ENCODE data around the gene HIC1.

Gene HIC1

GRCh38 chr17:2076087-2076984, 21.4 kb downstream of the HIC1 start:
- DNase-seq (ENCODE audit: low read depth), result no peak

DNA sequence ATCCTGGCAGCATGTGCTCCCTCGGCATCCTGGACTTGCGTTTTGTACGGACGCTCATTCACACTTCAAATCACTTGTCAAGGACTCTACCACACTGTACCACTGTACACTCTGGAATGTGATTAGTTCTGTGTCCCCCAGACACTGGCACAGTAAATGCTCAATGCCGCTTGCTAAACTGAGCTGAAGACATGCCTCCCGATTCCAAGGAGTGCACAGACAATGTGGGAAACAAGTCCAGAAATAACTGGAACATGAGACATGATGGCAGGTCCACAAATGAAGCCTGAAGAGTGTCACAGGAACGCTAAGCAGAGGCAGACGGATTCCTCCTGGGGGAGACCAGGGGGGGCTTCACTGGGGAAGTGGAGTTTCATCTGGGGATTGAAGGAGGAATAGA, 22.1 kb downstream of the HIC1 start:
- no peak for DNase-seq (ENCODE audit: low read depth)

- no peak for DNase-seq (ENCODE audit: low read depth)
Observed at GRCh38 chr17:2081564-2081963, 26.7 kb downstream of the HIC1 start.

GRCh38 chr17:2082003-2082781, 27.3 kb downstream of the HIC1 start:
- no peak for DNase-seq (ENCODE audit: low read depth)

GRCh38 chr17:2083613-2084035, 28.7 kb downstream of the HIC1 start:
- no peak for DNase-seq (ENCODE audit: low read depth)

- no peak for DNase-seq (ENCODE audit: low read depth)
Observed at GRCh38 chr17:2084036-2084765, 29.3 kb downstream of the HIC1 start.

- DNase-seq (ENCODE audit: low read depth), result no peak
Observed at GRCh38 chr17:2084766-2085647, 30.1 kb downstream of the HIC1 start.

- no peak for DNase-seq (ENCODE audit: low read depth)
Observed at GRCh38 chr17:2085648-2085949, 30.7 kb downstream of the HIC1 start.

- DNase-seq (ENCODE audit: low read depth), result no peak
Observed at GRCh38 chr17:2086306-2086705, 31.4 kb downstream of the HIC1 start.

DNA sequence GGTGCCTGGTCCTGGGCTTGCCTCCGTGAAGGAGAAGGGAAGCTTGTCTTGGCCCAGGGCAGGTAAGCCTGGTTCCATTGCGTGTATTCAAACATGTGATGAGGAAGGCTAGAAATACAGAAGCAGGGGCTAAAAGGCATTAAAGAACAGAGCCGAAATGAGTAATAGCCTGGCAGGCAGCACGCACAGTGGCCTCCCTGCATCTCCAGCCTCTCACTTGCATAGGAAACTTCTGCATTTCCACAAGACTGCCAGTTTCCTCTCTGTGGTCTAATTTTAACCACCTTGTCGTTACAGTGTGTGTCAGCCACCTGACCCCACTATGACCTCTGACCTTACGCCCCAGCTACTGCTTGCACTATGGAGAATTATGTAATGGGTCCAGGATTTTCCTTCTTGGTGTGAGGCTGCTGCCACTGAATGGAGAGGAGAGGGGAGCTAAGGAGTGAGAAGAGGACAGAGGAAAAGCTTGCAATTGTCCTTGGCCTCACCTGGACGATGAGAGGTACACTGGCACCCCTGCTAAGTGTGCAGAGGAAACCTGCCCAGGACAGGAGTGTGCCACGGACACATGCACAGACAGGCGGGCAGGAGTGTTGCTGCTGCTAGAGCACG, 32.8 kb downstream of the HIC1 start:
- DNase-seq (ENCODE audit: low read depth), result no peak

GRCh38 chr17:2089021-2089422, 34.1 kb downstream of the HIC1 start:
- no peak for DNase-seq (ENCODE audit: low read depth)

- DNase-seq (ENCODE audit: low read depth), result no peak
Observed at GRCh38 chr17:2090210-2090641, 35.3 kb downstream of the HIC1 start.

GRCh38 chr17:2090804-2091534, 36.1 kb downstream of the HIC1 start:
- no peak for DNase-seq (ENCODE audit: low read depth)

DNA sequence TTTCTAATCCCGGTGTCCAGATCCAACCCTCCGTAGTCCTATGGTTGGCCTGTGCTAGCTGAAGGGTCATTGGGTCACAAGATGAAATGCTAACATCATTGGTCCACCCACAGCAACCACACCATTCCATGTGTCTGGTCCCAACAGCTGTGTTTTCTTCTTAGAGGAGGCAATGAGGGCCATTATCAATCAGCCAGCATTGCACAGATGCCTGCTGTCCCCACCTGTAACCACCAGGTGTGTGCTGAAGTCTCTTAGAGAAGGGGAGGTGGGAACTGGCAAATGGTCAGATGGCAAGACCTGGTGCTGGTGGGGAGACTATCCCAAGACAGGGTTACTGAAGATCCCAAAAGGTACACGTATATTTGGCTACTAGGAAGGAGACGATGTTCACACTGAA, 37.4 kb downstream of the HIC1 start:
- no peak for DNase-seq (ENCODE audit: low read depth)

GRCh38 chr17:2093349-2093748, 38.4 kb downstream of the HIC1 start:
- no peak for DNase-seq (ENCODE audit: low read depth)

DNA sequence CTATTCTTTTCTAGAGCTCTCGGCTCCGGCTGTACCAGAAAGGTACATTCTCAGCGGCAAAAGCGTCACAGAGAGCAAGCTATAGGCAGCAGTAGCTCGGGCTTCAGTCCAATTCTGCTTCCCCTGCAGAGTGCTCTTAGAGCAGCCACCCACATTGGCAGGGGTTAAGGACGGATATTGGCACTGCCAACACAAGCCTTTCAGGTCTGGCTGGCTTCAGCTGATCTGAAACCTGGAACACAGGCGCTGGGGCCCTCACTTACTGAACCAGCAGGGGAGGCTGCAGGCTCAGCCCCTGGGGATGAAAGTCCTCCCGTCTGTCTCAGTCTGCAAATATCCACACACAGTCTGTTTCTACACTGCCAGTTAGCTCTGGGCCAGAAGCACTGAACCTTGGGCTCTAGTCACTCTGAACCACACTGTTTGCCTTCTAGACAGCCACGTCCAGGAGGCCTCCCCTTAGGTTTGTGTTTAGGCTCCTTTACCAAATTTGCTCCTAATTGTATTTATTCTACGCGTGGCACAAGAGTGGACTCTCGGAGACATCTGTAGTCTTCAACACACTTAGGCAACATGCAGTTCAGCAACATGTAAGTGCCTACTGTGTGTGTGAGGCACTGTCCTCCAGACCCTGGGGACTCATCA, 40.1 kb downstream of the HIC1 start:
- DNase-seq (ENCODE audit: low read depth), result no peak

GRCh38 chr17:2095536-2095910, 40.6 kb downstream of the HIC1 start:
- no peak for DNase-seq (ENCODE audit: low read depth)

- DNase-seq (ENCODE audit: low read depth), result no peak
Observed at GRCh38 chr17:2101448-2102257, 46.8 kb downstream of the HIC1 start.

Data from stimulated activated CD8-positive, alpha-beta memory T cell treated with anti-CD3 and anti-CD28 coated beads, Interleukin-15, amount 100 ng/mL, for 24 hours (primary cell).